Neural progenitor cell (in vitro differentiated cells): ENCODE results near the gene RPTOR.

Experiments
- CTCF ChIP-seq: fragments of 200-600 bp; sonication (generic); IDR thresholded peaks from 2 replicates; pipeline ENCODE4 v1.5.1; 2017; ENCODE audit warnings: antibody characterized with exemption, mild to moderate bottlenecking
- EZH2 ChIP-seq: fragments of 200-600 bp; sonication (generic); IDR thresholded peaks from 2 replicates; pipeline ENCODE4 v1.6.1; 2017; ENCODE audit warnings: antibody characterized with exemption, mild to moderate bottlenecking, moderate library complexity
- EZH2phosphoT487 ChIP-seq: fragments of 200-600 bp; sonication (generic); IDR thresholded peaks from 2 replicates; pipeline ENCODE4 v1.6.1; 2017; ENCODE audit warnings: antibody characterized with exemption

- no peak for TF ChIP-seq CTCF
- TF ChIP-seq EZH2phosphoT487 = no peak
- TF ChIP-seq EZH2 = no peak
Measured at GRCh38 chr17:80555266-80555665, 10.6 kb downstream of the RPTOR start.
